Measurements from ENCODE around the gene OR8B2. TPM values are rescaled to one million over a fixed set of nuclear protein-coding genes. Genes with fewer than 3 reads are reported as not detected.
"Not testable (repeated sequence)": the region's sequence is repeated elsewhere in the genome, so short reads cannot be mapped to it uniquely, and the experiment has no call there.

The OR8B2 gene
- total RNA-seq, 4 donors from 2014 or later: not detected

GRCh38 chr11:124394408-124394807 is 10.1 kb upstream of the OR8B2 start:
- no peak overlapping the region for H3K27ac ChIP-seq
- no peaks in the 10 kb centered on the region for H3K27me3 ChIP-seq
- no peak overlapping the region for H3K4me3 ChIP-seq
- TF ChIP-seq POLR2A (IDR thresholded peaks at IDR 0.05): no peak
- TF ChIP-seq, protein P1, sequence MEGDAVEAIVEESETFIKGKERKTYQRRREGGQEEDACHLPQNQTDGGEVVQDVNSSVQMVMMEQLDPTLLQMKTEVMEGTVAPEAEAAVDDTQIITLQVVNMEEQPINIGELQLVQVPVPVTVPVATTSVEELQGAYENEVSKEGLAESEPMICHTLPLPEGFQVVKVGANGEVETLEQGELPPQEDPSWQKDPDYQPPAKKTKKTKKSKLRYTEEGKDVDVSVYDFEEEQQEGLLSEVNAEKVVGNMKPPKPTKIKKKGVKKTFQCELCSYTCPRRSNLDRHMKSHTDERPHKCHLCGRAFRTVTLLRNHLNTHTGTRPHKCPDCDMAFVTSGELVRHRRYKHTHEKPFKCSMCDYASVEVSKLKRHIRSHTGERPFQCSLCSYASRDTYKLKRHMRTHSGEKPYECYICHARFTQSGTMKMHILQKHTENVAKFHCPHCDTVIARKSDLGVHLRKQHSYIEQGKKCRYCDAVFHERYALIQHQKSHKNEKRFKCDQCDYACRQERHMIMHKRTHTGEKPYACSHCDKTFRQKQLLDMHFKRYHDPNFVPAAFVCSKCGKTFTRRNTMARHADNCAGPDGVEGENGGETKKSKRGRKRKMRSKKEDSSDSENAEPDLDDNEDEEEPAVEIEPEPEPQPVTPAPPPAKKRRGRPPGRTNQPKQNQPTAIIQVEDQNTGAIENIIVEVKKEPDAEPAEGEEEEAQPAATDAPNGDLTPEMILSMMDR (IDR thresholded peaks at IDR 0.05): no peak
- TF ChIP-seq POLR2AphosphoS5 (IDR thresholded peaks at IDR 0.05): no peak
- no peak for TF ChIP-seq EP300 (IDR thresholded peaks at IDR 0.05)
- no peak for DNase-seq (ENCODE audit: low spot score in 2 of 2)
- WGBS: 81% methylated on average over 3 of the region's 3 CpGs
- H3K4me1 ChIP-seq: no peaks in the 10 kb centered on the region
- no peaks in the 10 kb centered on the region for H3K9me3 ChIP-seq
- H3K36me3 ChIP-seq: no peaks in the 10 kb centered on the region

GRCh38 chr11:124382857-124383256 is 1.4 kb downstream of the OR8B2 start:
- H3K27ac ChIP-seq; DNase-seq (ENCODE audit: low spot score in 2 of 2); H3K9me3 ChIP-seq; H3K4me3 ChIP-seq; H3K4me1 ChIP-seq; H3K36me3 ChIP-seq; H3K27me3 ChIP-seq: not testable (repeated sequence)
- WGBS: 94% methylated on average over 4 of the region's 6 CpGs

DNA sequence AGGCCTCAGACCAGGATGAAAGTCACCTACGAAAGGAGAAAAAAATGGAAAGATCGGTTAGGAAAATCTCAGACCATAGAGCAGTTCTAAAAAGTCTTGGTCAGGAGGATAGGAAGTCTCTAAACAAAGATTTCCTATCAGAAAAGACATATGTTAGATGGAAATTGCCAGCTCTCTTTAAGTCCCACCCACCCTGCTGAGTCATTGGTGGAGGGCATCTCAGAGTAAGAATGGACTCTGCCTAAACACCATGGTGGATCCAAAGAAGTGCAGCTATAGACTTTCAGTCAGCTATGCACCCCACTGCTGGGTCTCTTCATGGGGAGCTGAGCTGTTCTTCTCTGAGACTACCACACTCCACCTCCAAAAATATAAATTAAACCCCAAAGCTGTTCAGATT is 3.7 kb downstream of the OR8B2 start:
- Histone ChIP-seq H3K27ac (no peak overlapping the region), H3K4me3 (no peak overlapping the region), H3K36me3 (no peaks in the 10 kb centered on the region), H3K9me3 (no peaks in the 10 kb centered on the region), H3K27me3 (no peaks in the 10 kb centered on the region), H3K4me1 (no peaks in the 10 kb centered on the region)
- TF ChIP-seq EP300 (IDR thresholded peaks at IDR 0.05) (no peak), POLR2AphosphoS5 (IDR thresholded peaks at IDR 0.05) (no peak), POLR2A (IDR thresholded peaks at IDR 0.05) (no peak)
- TF ChIP-seq, protein P1 (IDR thresholded peaks at IDR 0.05): no peak
- no peak for DNase-seq (ENCODE audit: low spot score in 2 of 2)
- WGBS: 97% methylated on average over 2 of the region's 2 CpGs

GRCh38 chr11:124376280-124376679 is 8.0 kb downstream of the OR8B2 start:
- Histone ChIP-seq H3K4me3 (no peak overlapping the region), H3K4me1 (no peaks in the 10 kb centered on the region), H3K27ac (no peak overlapping the region), H3K9me3 (no peaks in the 10 kb centered on the region), H3K36me3 (no peaks in the 10 kb centered on the region), H3K27me3 (no peaks in the 10 kb centered on the region)
- 74% methylated on average over 3 of the region's 3 CpGs for WGBS
- no peak for DNase-seq (ENCODE audit: low spot score in 2 of 2)
- TF ChIP-seq EP300 (IDR thresholded peaks at IDR 0.05): no peak
- TF ChIP-seq POLR2AphosphoS5 (IDR thresholded peaks at IDR 0.05): no peak
- no peak for TF ChIP-seq POLR2A (IDR thresholded peaks at IDR 0.05)
- TF ChIP-seq, protein P1 (IDR thresholded peaks at IDR 0.05): no peak

GRCh38 chr11:124359566-124359965 is 24.7 kb downstream of the OR8B2 start:
- H3K36me3 ChIP-seq: no peaks in the 10 kb centered on the region
- WGBS: 39% methylated on average over 2 of the region's 2 CpGs
- no peaks in the 10 kb centered on the region for H3K9me3 ChIP-seq
- H3K4me1 ChIP-seq: no peaks in the 10 kb centered on the region
- no peak for DNase-seq (ENCODE audit: low spot score in 2 of 2)
- no peak overlapping the region for H3K27ac ChIP-seq
- H3K27me3 ChIP-seq: no peaks in the 10 kb centered on the region
- TF ChIP-seq, protein P1 (IDR thresholded peaks at IDR 0.05): no peak
- no peak for TF ChIP-seq POLR2A (IDR thresholded peaks at IDR 0.05)
- TF ChIP-seq EP300 (IDR thresholded peaks at IDR 0.05): no peak
- TF ChIP-seq POLR2AphosphoS5 (IDR thresholded peaks at IDR 0.05): no peak
- H3K4me3 ChIP-seq: no peak overlapping the region

- TF ChIP-seq POLR2AphosphoS5 (IDR thresholded peaks at IDR 0.05): no peak
- TF ChIP-seq EP300 (IDR thresholded peaks at IDR 0.05): no peak
- TF ChIP-seq, protein P1 (IDR thresholded peaks at IDR 0.05): no peak
- no peak for TF ChIP-seq POLR2A (IDR thresholded peaks at IDR 0.05)
- Histone ChIP-seq H3K4me3 (no peak overlapping the region), H3K4me1 (no peaks in the 10 kb centered on the region), H3K9me3 (peaks cover 10% of the 10 kb centered on the region), H3K36me3 (no peaks in the 10 kb centered on the region), H3K27me3 (no peaks in the 10 kb centered on the region), H3K27ac (no peak overlapping the region)
- no peak for DNase-seq (ENCODE audit: low spot score in 2 of 2)
- WGBS: 68% methylated on average over 3 of the region's 3 CpGs
Measured at GRCh38 chr11:124346311-124346955, 37.9 kb downstream of the OR8B2 start.

All from suprapubic skin (tissue), 4 donors.